Neuronal stem cell (in vitro differentiated cells): Measurements from ENCODE around the gene ITGAE.

ENCODE experiments used
- DNase-seq: peaks from one replicate; pipeline ENCODE4 v3.0.0-alpha.2; 2013; ENCODE audit warnings: low spot score
- H2AFZ ChIP-seq: one replicate; pipeline ENCODE4 v1.6.1; 2013; ENCODE audit warnings: mild to moderate bottlenecking, low read length, inconsistent platforms
- H2AK5ac ChIP-seq: 2 replicates; pipeline ENCODE4 v1.6.1; 2013; ENCODE audit warnings: low read depth, mild to moderate bottlenecking, inconsistent platforms, low read length, moderate library complexity, mixed read lengths
- H2BK120ac ChIP-seq: 2 replicates; pipeline ENCODE4 v1.6.1; 2013; ENCODE audit warnings: low read depth, mild to moderate bottlenecking, inconsistent platforms, low read length, moderate library complexity, mixed read lengths
- H2BK12ac ChIP-seq: one replicate; pipeline ENCODE4 v1.6.1; 2013; ENCODE audit warnings: low read length, inconsistent platforms
- H2BK15ac ChIP-seq: 2 replicates; pipeline ENCODE4 v1.6.1; 2013; ENCODE audit warnings: mild to moderate bottlenecking, low read length, inconsistent platforms, mixed read lengths
- H2BK5ac ChIP-seq: one replicate; pipeline ENCODE4 v1.6.1; 2013; ENCODE audit warnings: inconsistent platforms, mild to moderate bottlenecking, low read length, moderate library complexity
- H3K14ac ChIP-seq: one replicate; pipeline ENCODE4 v1.6.1; 2013; ENCODE audit warnings: low read length, inconsistent platforms
- H3K18ac ChIP-seq: 2 replicates; pipeline ENCODE4 v1.6.1; 2013; ENCODE audit warnings: low read length, inconsistent platforms
- H3K23ac ChIP-seq: 2 replicates; pipeline ENCODE4 v1.6.1; 2013; ENCODE audit warnings: low read depth, mild to moderate bottlenecking, mixed read lengths, low read length, inconsistent platforms; ENCODE audit not compliant: poor library complexity
- H3K27ac ChIP-seq: replicated peaks from 3 replicates; pipeline ENCODE4 v1.5.1; 2013; ENCODE audit warnings: low read length, inconsistent platforms
- H3K27me3 ChIP-seq, 3 experiments: 2 replicates each; pipeline ENCODE4 v1.6.1; 2013; ENCODE audit warnings: low read length in 3 of 3, mild to moderate bottlenecking in 2 of 3, inconsistent platforms in 1 of 3, low read depth in 1 of 3, mixed read lengths in 1 of 3, moderate library complexity in 1 of 3; ENCODE audit not compliant: control insufficient read depth in 3 of 3, insufficient read depth in 3 of 3
- H3K36me3 ChIP-seq, 2 donors: replicated peaks in 1 of 2; 2 replicates each; pipeline ENCODE4 v1.6.1; 2013; ENCODE audit warnings: low read length in 2 of 2; ENCODE audit not compliant: control insufficient read depth in 2 of 2, insufficient read depth in 2 of 2
- H3K4ac ChIP-seq: 2 replicates; pipeline ENCODE4 v1.6.1; 2013; ENCODE audit warnings: inconsistent platforms, mild to moderate bottlenecking, low read length, moderate library complexity
- H3K4me1 ChIP-seq, 2 donors: 1 replicate in 1 of 2; 2 replicates in 1 of 2; pipeline ENCODE4 v1.6.1; 2013; ENCODE audit warnings: low read length in 2 of 2, low read depth in 1 of 2; ENCODE audit not compliant: control insufficient read depth in 2 of 2, insufficient read depth in 1 of 2
- H3K4me2 ChIP-seq: one replicate; pipeline ENCODE4 v1.6.1; 2013; ENCODE audit warnings: mild to moderate bottlenecking, low read length, inconsistent platforms; ENCODE audit not compliant: insufficient read depth, poor library complexity, severe bottlenecking
- H3K4me3 ChIP-seq, 2 donors: 2 replicates each; pipeline ENCODE4 v1.5.1; 2013; ENCODE audit warnings: low read length in 2 of 2, mild to moderate bottlenecking in 2 of 2, inconsistent platforms in 1 of 2, moderate library complexity in 1 of 2
- H3K79me1 ChIP-seq: one replicate; pipeline ENCODE4 v1.6.1; 2013; ENCODE audit warnings: low read depth, mild to moderate bottlenecking, inconsistent platforms, low read length, moderate library complexity
- H3K9ac ChIP-seq: one replicate; pipeline ENCODE4 v1.6.1; 2013; ENCODE audit warnings: mild to moderate bottlenecking, low read depth, low read length, inconsistent platforms; ENCODE audit not compliant: poor library complexity
- H3K9me3 ChIP-seq, 2 donors: replicated peaks in 1 of 2; 2 replicates each; pipeline versions ENCODE3 to v1.6.1; 2013; ENCODE audit warnings: low read length in 2 of 2, mild to moderate bottlenecking in 2 of 2, inconsistent platforms in 1 of 2, low read depth in 1 of 2, mixed read lengths in 1 of 2, moderate library complexity in 1 of 2; ENCODE audit not compliant: control insufficient read depth in 2 of 2, insufficient read depth in 1 of 2
- H4K8ac ChIP-seq: one replicate; pipeline ENCODE4 v1.6.1; 2013; ENCODE audit warnings: low read depth, mild to moderate bottlenecking, inconsistent platforms, low read length, moderate library complexity
- H4K91ac ChIP-seq: one replicate; pipeline ENCODE4 v1.6.1; 2013; ENCODE audit warnings: low read length, low read depth, mild to moderate bottlenecking, inconsistent platforms; ENCODE audit not compliant: poor library complexity
- WGBS, 2 donors: extraction: QIAGEN DNeasy Blood & Tissue Kit; methylation state at CpG; one replicate each; pipeline ENCODE4 v1.1.7; 2013; ENCODE audit warnings: missing lambda C conversion rate in 2 of 2, mixed read lengths in 1 of 2; ENCODE audit not compliant: insufficient read length in 2 of 2, insufficient replicate concordance in 1 of 2; ENCODE audit errors: extremely low coverage in 2 of 2; 5-methylcytosine and 5-hydroxymethylcytosine counted together

ITGAE gene

GRCh38 chr17:3815925-3816324, 14.9 kb upstream of the ITGAE start:
- no peak for DNase-seq

DNA sequence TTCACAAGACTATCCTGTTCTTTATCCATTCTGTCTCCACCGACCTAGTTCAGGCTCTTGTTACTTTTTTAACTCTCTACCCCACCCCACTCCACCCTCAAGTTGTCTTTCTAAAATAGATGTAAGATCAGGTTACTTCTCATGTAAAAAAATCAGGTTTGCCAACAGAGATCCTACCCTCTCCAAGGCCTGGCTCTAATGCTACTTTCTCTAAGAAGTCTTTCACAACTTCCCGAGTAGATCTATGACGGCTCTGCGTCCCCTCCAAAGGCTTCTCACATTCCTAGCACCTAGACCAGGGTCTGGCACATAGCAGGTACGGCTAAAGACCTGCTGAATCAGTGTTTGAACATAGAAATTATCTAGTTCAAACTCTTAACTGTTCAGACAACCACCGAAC, 14.1 kb upstream of the ITGAE start:
- H3K4me2 ChIP-seq: no peak overlapping the region
- no peak overlapping the region for H2AK5ac ChIP-seq
- no peak overlapping the region for H2BK12ac ChIP-seq
- no peak overlapping the region for H3K9ac ChIP-seq
- H3K4ac ChIP-seq: no peak overlapping the region
- WGBS, 2 donors: no CpG with 5 or more reads among the region's 6 CpGs
- H2BK5ac ChIP-seq: no peak overlapping the region
- no peaks in the 10 kb centered on the region for H3K9me3 ChIP-seq
- peaks cover 42 to 97% of the 10 kb centered on the region in 2 donors for H3K36me3 ChIP-seq
- H2BK15ac ChIP-seq: no peak overlapping the region
- H2AFZ ChIP-seq: no peak overlapping the region
- H3K79me1 ChIP-seq: no peaks in the 10 kb centered on the region
- no peak overlapping the region for H3K27ac ChIP-seq
- no peak overlapping the region for H3K4me3 ChIP-seq
- H3K14ac ChIP-seq: no peak overlapping the region
- no peak overlapping the region for H3K18ac ChIP-seq
- H4K91ac ChIP-seq: no peak overlapping the region
- H4K8ac ChIP-seq: no peak overlapping the region
- H3K27me3 ChIP-seq: no peaks in the 10 kb centered on the region
- no peaks in the 10 kb centered on the region for H3K4me1 ChIP-seq
- no peak for DNase-seq
- H3K23ac ChIP-seq: no peak overlapping the region
- no peak overlapping the region for H2BK120ac ChIP-seq

More at GRCh38 chr17:3815925-3816324, 14.9 kb upstream of the ITGAE start:
- H4K8ac ChIP-seq: no peak overlapping the region
- no peaks in the 10 kb centered on the region for H3K9me3 ChIP-seq
- H2AFZ ChIP-seq: no peak overlapping the region
- no peaks in the 10 kb centered on the region for H3K79me1 ChIP-seq
- no peak overlapping the region for H3K23ac ChIP-seq
- H3K14ac ChIP-seq: no peak overlapping the region
- H2BK12ac ChIP-seq: no peak overlapping the region
- H3K4me1 ChIP-seq: no peaks in the 10 kb centered on the region
- no peak overlapping the region for H4K91ac ChIP-seq
- no peak overlapping the region for H3K18ac ChIP-seq
- no peak overlapping the region for H3K9ac ChIP-seq
- no peak overlapping the region for H2AK5ac ChIP-seq
- no peaks in the 10 kb centered on the region for H3K27me3 ChIP-seq
- H2BK5ac ChIP-seq: no peak overlapping the region
- no peak overlapping the region for H3K4ac ChIP-seq
- WGBS, 2 donors: no CpG with 5 or more reads among the region's 7 CpGs
- no peak overlapping the region for H2BK120ac ChIP-seq
- peaks cover 38 to 97% of the 10 kb centered on the region in 2 donors for H3K36me3 ChIP-seq
- no peak overlapping the region for H3K27ac ChIP-seq
- H2BK15ac ChIP-seq: no peak overlapping the region
- no peak overlapping the region for H3K4me3 ChIP-seq
- H3K4me2 ChIP-seq: no peak overlapping the region

- WGBS, 2 donors: no CpG with 5 or more reads among the region's 13 CpGs
- H3K27me3 ChIP-seq: no peaks in the 10 kb centered on the region
- no peak overlapping the region for H2BK5ac ChIP-seq
- H2BK120ac ChIP-seq: no peak overlapping the region
- H3K14ac ChIP-seq: no peak overlapping the region
- no peak overlapping the region for H3K27ac ChIP-seq
- H3K4me1 ChIP-seq: no peaks in the 10 kb centered on the region
- no peak overlapping the region for H4K8ac ChIP-seq
- no peaks in the 10 kb centered on the region for H3K9me3 ChIP-seq
- no peak overlapping the region for H4K91ac ChIP-seq
- H3K79me1 ChIP-seq: no peaks in the 10 kb centered on the region
- DNase-seq: no peak
- H3K9ac ChIP-seq: no peak overlapping the region
- H2AK5ac ChIP-seq: no peak overlapping the region
- H3K18ac ChIP-seq: no peak overlapping the region
- H3K4ac ChIP-seq: no peak overlapping the region
- H3K4me2 ChIP-seq: no peak overlapping the region
- H2AFZ ChIP-seq: no peak overlapping the region
- H3K4me3 ChIP-seq: no peak overlapping the region
- peaks cover 45 to 97% of the 10 kb centered on the region in 2 donors for H3K36me3 ChIP-seq
- H3K23ac ChIP-seq: no peak overlapping the region
- H2BK12ac ChIP-seq: no peak overlapping the region
- H2BK15ac ChIP-seq: no peak overlapping the region
These were observed 13.4 kb upstream of the ITGAE start for GRCh38 chr17:3814361-3814760.

- Histone ChIP-seq H2AFZ (no peak overlapping the region), H3K36me3 (peaks cover 41 to 99% of the 10 kb centered on the region in 2 donors), H3K4me2 (no peak overlapping the region), H3K27me3 (no peaks in the 10 kb centered on the region), H3K4me3 (no peak overlapping the region), H2BK5ac (no peak overlapping the region), H2AK5ac (no peak overlapping the region), H3K79me1 (no peaks in the 10 kb centered on the region), H3K9ac (no peak overlapping the region), H4K91ac (no peak overlapping the region), H3K4me1 (no peaks in the 10 kb centered on the region), H3K27ac (no peak overlapping the region), H2BK15ac (no peak overlapping the region), H3K23ac (no peak overlapping the region), H2BK120ac (no peak overlapping the region), H2BK12ac (no peak overlapping the region), H3K4ac (no peak overlapping the region), H3K9me3 (no peaks in the 10 kb centered on the region), H4K8ac (no peak overlapping the region), H3K18ac (no peak overlapping the region), H3K14ac (no peak overlapping the region)
- DNase-seq: no peak
- no CpG with 5 or more reads among the region's 15 CpGs for WGBS, 2 donors
These were observed 12.2 kb upstream of the ITGAE start for GRCh38 chr17:3813171-3813570.
